ENCODE results near the gene RAD18.

GRCh38 chr3:8857720-8858367 lies 105.4 kb downstream of the RAD18 start:
- TF ChIP-seq CTCF (IDR thresholded peaks at IDR 0.05; ENCODE audit: poor library complexity) (no peak), EZH2 (IDR thresholded peaks at IDR 0.05; ENCODE audit: borderline replicate concordance) (no peak)

Data from hepatocyte (in vitro differentiated cells).